ENCODE data around the gene OTULIN.

OTULIN gene

DNA sequence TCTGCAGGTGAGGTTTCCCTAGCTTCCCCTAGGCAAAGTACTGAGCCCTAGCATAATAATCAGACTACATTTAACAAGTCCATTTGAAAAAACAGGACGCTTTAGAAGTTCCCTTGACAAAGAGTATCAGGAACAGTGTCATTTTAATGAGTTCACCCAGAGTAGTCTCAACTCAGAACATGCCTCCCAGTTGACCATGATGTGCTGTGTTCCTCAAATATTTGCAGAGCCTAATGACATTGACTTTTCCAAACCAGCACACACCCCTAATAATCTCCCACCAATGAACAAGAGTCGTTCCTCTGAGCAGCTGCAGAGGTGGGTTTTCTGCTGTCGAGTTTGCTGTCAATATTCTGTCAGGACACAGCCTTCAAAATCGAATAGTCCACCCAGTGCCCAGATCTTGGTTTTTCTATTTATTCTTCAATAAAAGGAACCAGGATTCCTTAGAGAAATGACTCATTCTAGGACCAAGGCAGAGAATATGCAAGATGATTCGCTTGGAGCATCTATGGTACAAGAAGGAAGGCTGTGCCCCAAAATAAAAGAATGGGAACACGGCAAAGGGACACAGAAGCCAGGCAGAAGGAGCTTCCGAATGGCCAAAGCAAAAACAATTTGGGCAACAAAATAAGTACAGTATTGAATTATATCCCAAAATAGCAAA lies 57.6 kb downstream of the OTULIN start:
- H3K27ac ChIP-seq = peak overlapping the region; percentile 57
- TF ChIP-seq, protein P1, sequence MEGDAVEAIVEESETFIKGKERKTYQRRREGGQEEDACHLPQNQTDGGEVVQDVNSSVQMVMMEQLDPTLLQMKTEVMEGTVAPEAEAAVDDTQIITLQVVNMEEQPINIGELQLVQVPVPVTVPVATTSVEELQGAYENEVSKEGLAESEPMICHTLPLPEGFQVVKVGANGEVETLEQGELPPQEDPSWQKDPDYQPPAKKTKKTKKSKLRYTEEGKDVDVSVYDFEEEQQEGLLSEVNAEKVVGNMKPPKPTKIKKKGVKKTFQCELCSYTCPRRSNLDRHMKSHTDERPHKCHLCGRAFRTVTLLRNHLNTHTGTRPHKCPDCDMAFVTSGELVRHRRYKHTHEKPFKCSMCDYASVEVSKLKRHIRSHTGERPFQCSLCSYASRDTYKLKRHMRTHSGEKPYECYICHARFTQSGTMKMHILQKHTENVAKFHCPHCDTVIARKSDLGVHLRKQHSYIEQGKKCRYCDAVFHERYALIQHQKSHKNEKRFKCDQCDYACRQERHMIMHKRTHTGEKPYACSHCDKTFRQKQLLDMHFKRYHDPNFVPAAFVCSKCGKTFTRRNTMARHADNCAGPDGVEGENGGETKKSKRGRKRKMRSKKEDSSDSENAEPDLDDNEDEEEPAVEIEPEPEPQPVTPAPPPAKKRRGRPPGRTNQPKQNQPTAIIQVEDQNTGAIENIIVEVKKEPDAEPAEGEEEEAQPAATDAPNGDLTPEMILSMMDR (conservative IDR thresholded peaks at IDR 0.05) = no peak

DNA sequence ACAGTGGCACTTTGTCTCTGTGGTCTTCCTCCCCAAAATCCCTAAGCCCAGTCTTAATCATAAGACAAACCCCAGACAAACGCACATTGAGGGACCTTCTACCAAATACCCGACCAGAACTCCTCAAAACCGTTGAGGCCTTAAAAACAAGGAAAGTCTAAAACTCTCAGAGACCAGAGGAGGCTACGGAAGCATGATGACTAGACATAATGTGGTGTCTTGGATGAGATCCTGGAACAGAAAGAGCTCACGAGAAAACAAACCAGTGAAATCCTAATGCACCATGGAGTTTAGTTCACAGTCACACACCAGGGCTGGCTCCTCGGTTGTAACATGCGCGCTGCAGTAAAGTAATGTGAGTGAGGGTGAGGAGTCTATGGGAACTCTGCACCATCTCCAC lies 58.4 kb downstream of the OTULIN start:
- 0 out of 2 replicates have a peak overlapping the region, but pooled peaks have one; percentile 57 for H3K27ac ChIP-seq

GRCh38 chr5:14723701-14724132 lies 59.2 kb downstream of the OTULIN start:
- no peak overlapping the region for H3K27ac ChIP-seq
- TF ChIP-seq, protein P1 (conservative IDR thresholded peaks at IDR 0.05) = no peak

More for the DNA sequence above, 58.4 kb downstream of the OTULIN start:
- TF ChIP-seq, protein P1 (conservative IDR thresholded peaks at IDR 0.05) = no peak

- H3K27ac ChIP-seq = no peak overlapping the region
- TF ChIP-seq, protein P1 (conservative IDR thresholded peaks at IDR 0.05) = no peak
Observed at GRCh38 chr5:14724633-14725032, 60.1 kb downstream of the OTULIN start.

DNA sequence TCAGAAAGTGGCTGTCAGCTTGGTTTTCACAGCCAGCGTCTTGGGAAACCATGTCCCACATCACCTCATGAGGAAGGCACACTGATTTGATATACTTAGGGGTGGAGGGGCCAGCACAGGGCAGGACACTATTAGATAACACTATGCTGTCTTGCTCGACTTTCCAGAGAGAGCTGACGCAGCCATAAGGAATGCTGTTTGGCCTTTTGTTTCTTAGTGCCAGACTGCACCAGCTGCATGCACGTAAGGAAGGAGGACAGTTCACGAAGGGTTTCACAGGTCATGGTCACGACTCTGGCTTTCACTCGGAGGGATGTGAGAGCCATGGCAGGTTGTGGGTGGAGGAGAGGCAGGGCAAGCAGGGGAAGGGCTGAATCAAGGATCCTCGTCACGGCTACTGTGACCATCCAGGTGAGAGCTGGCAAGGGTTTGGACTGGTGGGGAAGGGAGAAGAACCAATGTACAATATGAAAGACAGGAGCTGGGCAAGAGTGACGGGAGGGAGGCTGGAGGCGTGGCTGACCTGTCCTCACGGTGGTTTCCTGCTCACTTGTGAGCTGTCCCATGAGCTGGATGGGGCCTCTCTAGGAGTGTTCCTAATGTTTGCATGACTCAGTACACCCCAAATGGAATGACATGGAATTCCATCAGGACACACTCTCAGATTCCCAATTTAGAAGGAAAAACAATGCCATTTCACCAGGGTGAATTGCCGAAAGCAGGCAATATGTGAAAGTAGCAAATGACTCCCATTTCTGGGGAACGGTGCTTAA lies 61.7 kb downstream of the OTULIN start:
- no peak overlapping the region; the same call in 1 of the 2 replicates for H3K27ac ChIP-seq
- TF ChIP-seq, protein P1 (conservative IDR thresholded peaks at IDR 0.05) = no peak

DNA sequence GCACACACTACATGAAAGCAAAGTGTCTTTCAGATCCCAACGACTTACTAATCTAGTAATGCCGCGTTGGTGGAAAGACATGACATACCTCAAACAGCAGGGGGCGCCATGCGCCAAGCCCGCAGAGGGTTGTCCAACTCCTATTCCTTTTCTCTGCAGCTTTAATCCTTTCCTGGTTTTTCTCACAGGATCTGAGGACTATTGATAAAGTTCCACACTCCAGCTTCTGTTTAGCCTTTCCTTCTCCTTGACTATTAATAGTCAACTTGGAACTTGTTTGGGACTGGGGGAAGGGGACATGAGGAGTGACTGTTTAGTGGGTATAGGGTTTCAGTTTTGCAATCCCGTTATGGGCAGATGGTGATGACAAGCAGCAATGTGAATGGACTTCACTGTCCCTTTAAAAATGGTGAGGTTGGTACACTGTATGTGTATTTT lies 62.9 kb downstream of the OTULIN start:
- H3K27ac ChIP-seq = peak overlapping the region; percentile 43
- TF ChIP-seq, protein P1 (conservative IDR thresholded peaks at IDR 0.05) = peak; percentile 99

GRCh38 chr5:14727928-14728458 lies 63.5 kb downstream of the OTULIN start:
- peak overlapping the region; percentile 43 for H3K27ac ChIP-seq
- TF ChIP-seq, protein P1 (conservative IDR thresholded peaks at IDR 0.05) = no peak
